GM23248 (cell line): Measurements from ENCODE around the gene CHN1. TPM values are rescaled to one million over a fixed set of nuclear protein-coding genes. Genes with fewer than 3 reads are reported as not detected.

Experiments used
- DNase-seq: peaks from one replicate; pipeline ENCODE4 v3.0.0-alpha.2; 2015
- H2AFZ ChIP-seq: fragments of 200-600 bp; sonication (generic); 2 replicates; pipeline ENCODE4 v1.6.1; 2016; ENCODE audit warnings: antibody characterized with exemption
- H3F3A ChIP-seq: fragments of 200-600 bp; sonication (generic); 2 replicates; pipeline ENCODE4 v1.6.1; 2016; ENCODE audit warnings: mild to moderate bottlenecking, antibody characterized with exemption, mixed run types; ENCODE audit not compliant: insufficient read depth
- H3K27ac ChIP-seq: fragments of 200-600 bp; sonication (generic); 2 replicates; pipeline ENCODE4 v1.5.1; 2016; ENCODE audit warnings: mild to moderate bottlenecking
- H3K27me3 ChIP-seq: fragments of 200-600 bp; sonication (generic); replicated peaks from 2 replicates; pipeline ENCODE4 v1.6.1; 2016; ENCODE audit warnings: mild to moderate bottlenecking; ENCODE audit not compliant: insufficient read depth
- H3K36me3 ChIP-seq: fragments of 200-600 bp; sonication (generic); 2 replicates; pipeline ENCODE4 v1.6.1; 2016; ENCODE audit warnings: low read depth, mild to moderate bottlenecking
- H3K4me1 ChIP-seq: fragments of 200-600 bp; sonication (generic); 2 replicates; pipeline ENCODE4 v1.6.1; 2016; ENCODE audit warnings: mild to moderate bottlenecking; ENCODE audit not compliant: insufficient read depth
- H3K4me2 ChIP-seq: fragments of 200-600 bp; sonication (generic); one replicate; pipeline ENCODE4 v1.6.1; 2016; ENCODE audit warnings: mild to moderate bottlenecking; ENCODE audit not compliant: unreplicated experiment
- H3K4me3 ChIP-seq: fragments of 200-600 bp; sonication (generic); 2 replicates; pipeline ENCODE4 v1.5.1; 2016; ENCODE audit warnings: mild to moderate bottlenecking
- H3K79me2 ChIP-seq: fragments of 200-600 bp; sonication (generic); 2 replicates; pipeline ENCODE4 v1.6.1; 2016; ENCODE audit warnings: mild to moderate bottlenecking; ENCODE audit not compliant: insufficient read depth
- H3K9ac ChIP-seq: fragments of 200-600 bp; sonication (generic); 2 replicates; pipeline ENCODE4 v1.6.1; 2016; ENCODE audit warnings: mild to moderate bottlenecking
- H3K9me2 ChIP-seq: fragments of 200-600 bp; sonication (generic); 2 replicates; pipeline ENCODE4 v1.6.1; 2016; ENCODE audit warnings: mixed run types, mild to moderate bottlenecking, moderate library complexity; ENCODE audit not compliant: insufficient read depth
- H3K9me3 ChIP-seq: fragments of 200-600 bp; sonication (generic); one replicate; pipeline ENCODE4 v1.6.1; 2017; ENCODE audit warnings: low read depth
- H4K20me1 ChIP-seq: fragments of 200-600 bp; sonication (generic); 2 replicates; pipeline ENCODE4 v1.6.0; 2016; ENCODE audit not compliant: insufficient read depth
- EZH2 ChIP-seq: fragments of 200-600 bp; sonication (generic); IDR thresholded peaks from 2 replicates; pipeline ENCODE4 v1.6.1; 2018; ENCODE audit warnings: antibody characterized with exemption, mild to moderate bottlenecking; ENCODE audit not compliant: insufficient read depth, poor library complexity, severe bottlenecking
- EZH2phosphoT487 ChIP-seq: fragments of 200-600 bp; sonication (generic); IDR thresholded peaks from 2 replicates; pipeline ENCODE4 v1.6.1; 2018; ENCODE audit warnings: antibody characterized with exemption, moderate library complexity, mild to moderate bottlenecking, low read depth; ENCODE audit not compliant: insufficient read depth
- WGBS, 2 experiments: methylation state at CpG; one replicate each; pipeline ENCODE4 v1.1.6; 2015 to 2017; ENCODE audit warnings: low lambda C conversion rate in 2 of 2, low coverage in 1 of 2; ENCODE audit errors: missing lambda C conversion rate in 2 of 2; 5-methylcytosine and 5-hydroxymethylcytosine counted together
- in situ Hi-C: fragments of 300-500 bp; cut with MboI; formaldehyde crosslinking; loops from 2 replicates; pipeline ENCODE4 v1.15.0; 2020
- polyA plus RNA-seq: library from polyadenylated mRNA; unstranded; fragments of >200 nt; fragmentation: Nextera tagmentation; extraction: Ambion mirVana; gene quantifications from 2 replicates; pipeline ENCODE4 v1.2.1, GENCODE V29; 2016
- total RNA-seq: library from RNA; depleted of rRNA; stranded (reverse); fragments of >200 nt; shearing (Covaris generic); gene quantifications from 2 replicates; pipeline ENCODE4 v1.2.3, GENCODE V29; 2014

Gene CHN1
- total and polyA plus RNA-seq, 2 experiments from 2014 or later: 115 to 130 TPM

DNA sequence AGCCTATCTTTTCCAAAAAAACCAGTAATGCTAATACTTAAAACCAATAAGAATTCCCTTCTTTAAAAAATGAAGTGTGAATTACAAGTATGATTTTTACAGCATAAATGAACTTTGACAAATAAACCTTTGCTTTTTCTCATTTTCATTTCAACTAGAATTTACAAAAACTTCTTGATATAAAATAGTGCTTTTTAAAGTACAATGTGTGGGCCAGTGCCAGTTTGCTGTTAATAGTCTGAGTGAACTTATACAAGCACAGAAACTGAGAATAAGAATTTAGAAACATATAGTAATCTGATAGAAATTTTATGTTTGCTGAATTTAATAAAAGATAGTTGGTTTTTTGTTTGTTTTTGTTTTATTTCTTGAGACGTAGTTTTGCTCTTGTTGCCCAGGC, 197.2 kb downstream of the CHN1 start:
- H3K9ac ChIP-seq: peak overlapping the region; percentile 45
- WGBS, 2 experiments: 55 to 66% methylated on average over 1 of the region's 1 CpG
- H3K4me2 ChIP-seq: peak overlapping the region; percentile 2
- H3K4me1 ChIP-seq: peaks cover 27% of the 10 kb centered on the region
- H3K27me3 ChIP-seq: no peaks in the 10 kb centered on the region
- no peak for DNase-seq
- no peaks in the 10 kb centered on the region for H4K20me1 ChIP-seq
- TF ChIP-seq EZH2: no peak
- TF ChIP-seq EZH2phosphoT487: no peak
- peaks cover 44% of the 10 kb centered on the region for H3K36me3 ChIP-seq
- no peaks in the 10 kb centered on the region for H3K9me2 ChIP-seq
- H3K9me3 ChIP-seq: no peaks in the 10 kb centered on the region
- peaks cover 6% of the 10 kb centered on the region for H3K79me2 ChIP-seq
- H3K27ac ChIP-seq: peak overlapping the region; percentile 64
- H2AFZ ChIP-seq: peak overlapping the region; percentile 16; the same call in 1 of the 2 replicates
- peaks cover 40% of the 10 kb centered on the region for H3F3A ChIP-seq
- in situ Hi-C loops: no loop called here
- H3K4me3 ChIP-seq: no peak overlapping the region

DNA sequence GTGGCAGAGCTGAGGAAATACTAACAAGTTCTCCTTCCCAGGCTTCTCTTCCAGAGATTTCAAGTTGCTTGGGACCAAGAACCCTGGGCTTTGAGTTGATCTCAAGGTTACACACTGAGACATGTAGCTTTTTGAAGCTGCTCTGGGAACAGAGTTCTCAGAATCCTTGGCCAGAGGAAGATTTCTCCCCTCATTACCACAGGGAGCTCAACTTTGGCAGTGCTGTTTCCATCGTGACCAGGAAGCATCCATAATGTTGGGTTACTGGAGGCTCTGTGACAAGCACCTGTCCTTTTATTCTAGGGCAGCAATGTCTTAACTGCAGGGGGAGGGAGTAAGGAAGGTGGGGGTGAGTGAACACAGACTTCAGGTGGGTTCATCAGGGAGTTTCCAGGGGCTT, 199.4 kb downstream of the CHN1 start:
- peaks cover 61% of the 10 kb centered on the region for H3F3A ChIP-seq
- peaks cover 47% of the 10 kb centered on the region for H3K4me1 ChIP-seq
- no peaks in the 10 kb centered on the region for H3K9me3 ChIP-seq
- H3K4me2 ChIP-seq: no peak overlapping the region
- peaks cover 42% of the 10 kb centered on the region for H3K36me3 ChIP-seq
- in situ Hi-C loops: no loop called here
- H4K20me1 ChIP-seq: no peaks in the 10 kb centered on the region
- H3K9ac ChIP-seq: no peak overlapping the region
- H2AFZ ChIP-seq: no peak overlapping the region
- 50 to 53% methylated on average over 1 of the region's 1 CpG for WGBS, 2 experiments
- TF ChIP-seq EZH2: no peak
- TF ChIP-seq EZH2phosphoT487: no peak
- no peaks in the 10 kb centered on the region; the same call in 1 of the 2 replicates for H3K79me2 ChIP-seq
- no peaks in the 10 kb centered on the region for H3K9me2 ChIP-seq
- no peak for DNase-seq
- no peak overlapping the region for H3K27ac ChIP-seq
- H3K27me3 ChIP-seq: no peaks in the 10 kb centered on the region
- H3K4me3 ChIP-seq: no peak overlapping the region

DNA sequence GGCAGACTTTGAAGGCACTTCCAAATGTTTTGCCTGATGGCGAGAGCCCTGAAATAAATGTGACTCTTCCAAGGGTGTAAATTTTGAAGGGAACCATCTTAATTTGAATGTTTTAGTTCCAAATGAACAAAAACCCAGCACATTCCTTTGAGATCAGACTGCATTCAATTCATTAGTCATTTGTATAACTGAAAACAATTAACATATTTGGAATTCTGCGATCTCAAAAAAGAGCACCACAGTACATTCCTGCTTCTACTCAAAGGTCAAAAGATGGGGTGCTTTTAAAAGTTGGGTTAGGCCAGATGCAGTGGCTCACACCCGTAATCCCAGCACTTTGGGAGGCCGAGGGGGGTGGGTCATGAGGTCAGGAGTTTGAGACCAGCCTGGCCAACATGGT, 202.7 kb downstream of the CHN1 start:
- Histone ChIP-seq H3F3A (peaks cover 66% of the 10 kb centered on the region), H3K27me3 (no peaks in the 10 kb centered on the region), H3K27ac (peak overlapping the region; percentile 62), H3K9me3 (no peaks in the 10 kb centered on the region), H3K79me2 (no peaks in the 10 kb centered on the region), H3K9ac (no peak overlapping the region; the same call in 1 of the 2 replicates), H4K20me1 (no peaks in the 10 kb centered on the region), H3K4me1 (peaks cover 56% of the 10 kb centered on the region), H3K4me2 (peak overlapping the region; percentile 86), H2AFZ (0 out of 2 replicates have a peak overlapping the region, but pooled peaks have one; percentile 8), H3K36me3 (peaks cover 39% of the 10 kb centered on the region), H3K4me3 (peak overlapping the region; percentile 31; the same call in 1 of the 2 replicates), H3K9me2 (no peaks in the 10 kb centered on the region)
- 2 to 5% methylated on average over 4 of the region's 4 CpGs for WGBS, 2 experiments
- in situ Hi-C loops: no loop called here
- DNase-seq: peak; percentile 69
- TF ChIP-seq EZH2phosphoT487 (no peak), EZH2 (no peak)

DNA sequence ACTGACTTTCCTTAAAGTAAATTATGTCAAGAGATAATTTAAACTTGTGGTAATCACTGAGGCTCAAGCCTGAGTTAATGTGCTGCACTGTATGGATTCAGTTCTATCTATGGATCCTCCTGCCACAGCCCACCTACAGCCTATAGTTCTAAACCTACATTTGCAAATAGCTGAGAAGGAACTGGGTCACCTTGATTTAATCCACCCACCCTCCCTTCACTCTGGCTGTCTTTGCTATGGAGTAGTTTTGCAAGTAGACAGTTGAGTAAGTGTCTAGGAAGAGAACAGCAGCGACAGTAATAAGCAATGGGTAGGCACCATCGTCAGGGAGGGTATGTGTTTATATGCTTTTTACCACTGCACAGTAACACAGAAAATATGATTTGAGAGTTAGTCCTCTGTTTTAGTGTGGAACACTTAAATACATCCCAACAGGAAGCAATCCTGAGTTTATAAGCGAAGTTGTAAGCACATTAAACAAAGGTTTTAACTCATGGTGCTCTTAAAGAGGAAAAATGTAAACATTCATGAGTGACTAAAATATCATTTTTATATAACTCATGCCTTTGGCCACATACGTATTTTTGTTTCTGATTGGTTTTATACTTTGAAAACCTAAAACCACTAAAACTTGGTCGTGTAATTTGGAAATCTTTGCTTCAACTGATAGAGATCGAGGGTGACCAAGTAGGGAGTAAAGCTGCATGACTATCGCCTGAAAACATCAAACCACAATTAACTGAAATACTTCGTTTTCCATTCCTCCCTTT, 204.6 kb downstream of the CHN1 start:
- no peaks in the 10 kb centered on the region for H4K20me1 ChIP-seq
- WGBS, 2 experiments: 92 to 93% methylated on average over 8 of the region's 8 CpGs
- no peaks in the 10 kb centered on the region for H3K9me3 ChIP-seq
- 0 out of 2 replicates have a peak overlapping the region, but pooled peaks have one; percentile 1 for H3K27ac ChIP-seq
- no peak overlapping the region for H3K4me3 ChIP-seq
- H3K36me3 ChIP-seq: peaks cover 32% of the 10 kb centered on the region
- no peak overlapping the region for H3K4me2 ChIP-seq
- peaks cover 70% of the 10 kb centered on the region for H3F3A ChIP-seq
- peaks cover 64% of the 10 kb centered on the region for H3K4me1 ChIP-seq
- H3K9me2 ChIP-seq: no peaks in the 10 kb centered on the region
- TF ChIP-seq EZH2 (no peak), EZH2phosphoT487 (no peak)
- no peak overlapping the region for H2AFZ ChIP-seq
- in situ Hi-C loops: no loop called here
- no peak for DNase-seq
- H3K79me2 ChIP-seq: no peaks in the 10 kb centered on the region
- H3K27me3 ChIP-seq: no peaks in the 10 kb centered on the region
- H3K9ac ChIP-seq: no peak overlapping the region
